ENCODE results near the gene FNDC3A. TPM values are rescaled to one million over a fixed set of nuclear protein-coding genes. Genes with fewer than 3 reads are reported as not detected.

The FNDC3A gene
- total RNA-seq, 2 donors from 2014 or later, result 38.9 to 58.2 TPM

DNA sequence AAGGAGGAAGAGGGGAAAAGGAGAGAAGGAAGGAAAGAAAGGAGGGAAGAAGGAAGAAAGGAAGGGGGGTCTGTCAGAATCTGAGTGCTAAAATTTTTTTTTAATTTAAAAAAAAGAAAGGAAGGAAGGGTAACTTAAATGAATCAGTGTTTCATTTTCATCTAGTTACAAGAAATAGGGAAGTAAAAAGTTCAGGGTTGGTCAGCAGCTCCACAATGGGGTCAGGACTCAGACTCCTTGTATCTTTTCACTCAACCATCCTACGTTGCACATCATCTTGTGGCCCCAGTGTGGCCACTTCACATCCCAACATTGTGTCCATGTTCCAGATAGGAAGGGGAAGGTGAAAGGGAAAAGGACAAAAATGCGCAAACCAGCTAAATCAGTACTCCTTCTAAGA, 14.3 kb upstream of the FNDC3A start:
- no peaks in the 10 kb centered on the region for H3K36me3 ChIP-seq
- intact Hi-C loops (cut with DNase I), result no loop called here
- no peak for DNase-seq (ENCODE audit: low spot score)
- no peaks in the 10 kb centered on the region for H3K4me1 ChIP-seq (replicated peaks)
- no peak overlapping the region for H3K27ac ChIP-seq
- H3K27me3 ChIP-seq (replicated peaks; ENCODE audit: insufficient read depth), result no peaks in the 10 kb centered on the region
- TF ChIP-seq POLR2AphosphoS5 (IDR thresholded peaks at IDR 0.05), result no peak
- TF ChIP-seq POLR2A (IDR thresholded peaks at IDR 0.05), result no peak
- TF ChIP-seq, protein P1, sequence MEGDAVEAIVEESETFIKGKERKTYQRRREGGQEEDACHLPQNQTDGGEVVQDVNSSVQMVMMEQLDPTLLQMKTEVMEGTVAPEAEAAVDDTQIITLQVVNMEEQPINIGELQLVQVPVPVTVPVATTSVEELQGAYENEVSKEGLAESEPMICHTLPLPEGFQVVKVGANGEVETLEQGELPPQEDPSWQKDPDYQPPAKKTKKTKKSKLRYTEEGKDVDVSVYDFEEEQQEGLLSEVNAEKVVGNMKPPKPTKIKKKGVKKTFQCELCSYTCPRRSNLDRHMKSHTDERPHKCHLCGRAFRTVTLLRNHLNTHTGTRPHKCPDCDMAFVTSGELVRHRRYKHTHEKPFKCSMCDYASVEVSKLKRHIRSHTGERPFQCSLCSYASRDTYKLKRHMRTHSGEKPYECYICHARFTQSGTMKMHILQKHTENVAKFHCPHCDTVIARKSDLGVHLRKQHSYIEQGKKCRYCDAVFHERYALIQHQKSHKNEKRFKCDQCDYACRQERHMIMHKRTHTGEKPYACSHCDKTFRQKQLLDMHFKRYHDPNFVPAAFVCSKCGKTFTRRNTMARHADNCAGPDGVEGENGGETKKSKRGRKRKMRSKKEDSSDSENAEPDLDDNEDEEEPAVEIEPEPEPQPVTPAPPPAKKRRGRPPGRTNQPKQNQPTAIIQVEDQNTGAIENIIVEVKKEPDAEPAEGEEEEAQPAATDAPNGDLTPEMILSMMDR (IDR thresholded peaks at IDR 0.05), result no peak
- no peak overlapping the region for H3K4me3 ChIP-seq
- no CpG with 5 or more reads among the region's 2 CpGs for WGBS
- H3K9me3 ChIP-seq, result no peaks in the 10 kb centered on the region

DNA sequence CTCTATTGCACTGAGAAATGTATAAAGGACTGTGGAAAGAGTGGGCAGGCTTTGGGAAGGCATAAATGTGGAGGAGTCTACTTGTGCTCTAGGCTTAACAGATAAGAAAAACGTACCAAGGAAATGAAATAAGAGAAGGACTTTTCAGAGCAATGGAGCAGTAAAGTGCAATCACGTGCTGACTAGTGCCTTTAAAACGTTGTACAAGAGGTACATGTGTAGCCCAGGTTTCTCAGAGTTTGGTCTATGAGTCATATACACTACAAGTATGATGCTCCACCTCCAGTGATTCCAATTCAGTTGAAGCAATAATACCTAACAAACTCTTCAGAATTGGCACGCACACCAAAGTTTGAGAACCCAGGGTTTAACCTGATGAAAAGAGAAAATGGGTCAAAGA, 13.4 kb upstream of the FNDC3A start:
- intact Hi-C loops (cut with DNase I), result no loop called here
- Histone ChIP-seq H3K4me1 (replicated peaks) (no peaks in the 10 kb centered on the region), H3K27ac (no peak overlapping the region), H3K4me3 (no peak overlapping the region), H3K9me3 (no peaks in the 10 kb centered on the region), H3K27me3 (replicated peaks; ENCODE audit: insufficient read depth) (no peaks in the 10 kb centered on the region), H3K36me3 (no peaks in the 10 kb centered on the region)
- 96% methylated on average over 1 of the region's 4 CpGs for WGBS
- TF ChIP-seq, protein P1 (IDR thresholded peaks at IDR 0.05), result no peak
- TF ChIP-seq POLR2AphosphoS5 (IDR thresholded peaks at IDR 0.05) (no peak), POLR2A (IDR thresholded peaks at IDR 0.05) (no peak)
- no peak for DNase-seq (ENCODE audit: low spot score)

DNA sequence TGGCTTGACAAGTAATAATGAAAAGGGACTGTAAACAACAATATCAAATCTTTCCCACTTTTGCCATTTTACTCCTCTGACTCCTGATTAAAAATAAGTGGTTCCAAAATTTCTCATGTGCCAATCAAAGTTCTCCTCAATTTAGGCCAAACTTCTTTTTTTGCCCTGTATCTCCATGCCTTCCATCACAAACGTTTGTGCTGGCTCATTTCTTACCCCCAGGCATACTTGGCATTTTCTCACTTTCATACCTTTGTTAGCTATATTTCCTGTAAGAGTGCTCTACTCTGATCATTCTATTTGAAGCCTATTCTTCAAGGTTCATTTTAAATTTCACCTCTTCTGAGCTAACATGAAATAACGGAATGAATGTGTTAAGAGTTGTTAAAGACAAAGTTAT, 10.0 kb upstream of the FNDC3A start:
- H3K27me3 ChIP-seq (replicated peaks; ENCODE audit: insufficient read depth), result no peaks in the 10 kb centered on the region
- H3K9me3 ChIP-seq, result no peaks in the 10 kb centered on the region
- H3K4me1 ChIP-seq (replicated peaks), result no peaks in the 10 kb centered on the region
- WGBS, result 60% methylated on average over 2 of the region's 2 CpGs
- DNase-seq (ENCODE audit: low spot score), result no peak
- intact Hi-C loops (cut with DNase I), result no loop called here
- no peak overlapping the region for H3K27ac ChIP-seq
- no peaks in the 10 kb centered on the region for H3K36me3 ChIP-seq
- TF ChIP-seq POLR2AphosphoS5 (IDR thresholded peaks at IDR 0.05) (no peak), POLR2A (IDR thresholded peaks at IDR 0.05) (no peak)
- TF ChIP-seq, protein P1 (IDR thresholded peaks at IDR 0.05), result no peak
- H3K4me3 ChIP-seq, result no peak overlapping the region

DNA sequence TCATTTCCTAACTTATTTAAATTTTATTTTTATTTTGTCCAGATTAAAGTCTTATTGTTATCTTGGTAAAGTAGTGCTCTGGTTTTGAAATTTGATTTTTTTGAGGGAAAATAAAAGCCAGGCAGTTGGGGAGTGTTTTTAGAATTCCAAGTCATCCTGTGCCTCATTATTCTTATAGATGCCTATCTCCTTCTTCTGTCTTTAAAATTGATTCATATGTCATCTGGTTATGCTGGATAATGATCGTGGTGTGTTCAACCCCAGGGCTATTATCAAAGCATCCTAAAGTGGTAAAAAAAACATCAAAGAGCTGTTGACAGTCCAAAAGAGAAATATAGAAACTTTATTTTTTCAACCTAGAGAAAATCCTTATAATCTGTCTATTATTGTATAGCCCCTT, 6.0 kb upstream of the FNDC3A start:
- intact Hi-C loops (cut with DNase I), result no loop called here
- TF ChIP-seq, protein P1 (IDR thresholded peaks at IDR 0.05), result no peak
- TF ChIP-seq POLR2AphosphoS5 (IDR thresholded peaks at IDR 0.05), result no peak
- no peak for TF ChIP-seq POLR2A (IDR thresholded peaks at IDR 0.05)
- Histone ChIP-seq H3K27me3 (replicated peaks; ENCODE audit: insufficient read depth) (no peaks in the 10 kb centered on the region), H3K36me3 (no peaks in the 10 kb centered on the region), H3K4me3 (no peak overlapping the region), H3K4me1 (replicated peaks) (no peaks in the 10 kb centered on the region), H3K9me3 (no peaks in the 10 kb centered on the region), H3K27ac (no peak overlapping the region)
- DNase-seq (ENCODE audit: low spot score), result no peak
- 43% methylated on average over 1 of the region's 1 CpG for WGBS

DNA sequence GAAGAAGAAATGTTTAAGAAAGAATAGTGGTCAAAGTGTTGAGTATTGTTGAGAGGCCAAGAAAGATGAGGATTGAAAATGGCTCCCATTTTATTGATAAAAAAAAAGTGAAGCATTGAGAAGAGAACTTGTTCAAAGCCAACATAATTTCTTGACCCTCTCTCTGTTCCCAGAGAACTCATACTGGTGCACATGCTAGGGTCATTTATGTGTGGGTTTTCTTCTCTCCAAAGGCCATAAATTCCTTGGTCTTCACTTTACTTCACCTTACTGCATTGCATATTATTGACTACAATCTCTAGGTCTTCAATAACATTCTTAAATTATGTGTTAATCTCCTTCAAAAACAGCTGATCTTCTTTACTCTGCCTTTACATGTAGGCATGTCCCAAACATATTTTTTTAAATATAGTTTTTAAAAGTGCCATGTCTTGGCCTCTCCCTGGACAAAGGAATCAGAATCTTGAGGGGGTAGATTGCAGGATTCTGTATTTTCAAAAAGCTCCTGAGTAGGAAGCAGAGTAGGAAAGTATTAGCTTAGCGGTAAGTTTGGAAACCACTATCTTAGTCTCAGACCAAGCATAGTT, 1.8 kb upstream of the FNDC3A start:
- TF ChIP-seq POLR2AphosphoS5 (IDR thresholded peaks at IDR 0.05) (no peak), POLR2A (IDR thresholded peaks at IDR 0.05) (no peak)
- TF ChIP-seq, protein P1 (IDR thresholded peaks at IDR 0.05), result no peak
- Histone ChIP-seq H3K9me3 (no peaks in the 10 kb centered on the region), H3K36me3 (no peaks in the 10 kb centered on the region), H3K27me3 (replicated peaks; ENCODE audit: insufficient read depth) (no peaks in the 10 kb centered on the region), H3K4me1 (replicated peaks) (no peaks in the 10 kb centered on the region), H3K27ac (no peak overlapping the region), H3K4me3 (no peak overlapping the region)
- DNase-seq (ENCODE audit: low spot score), result no peak
- intact Hi-C loops (cut with DNase I), result no loop called here
- 81% methylated on average over 1 of the region's 1 CpG for WGBS

All from prostate gland (tissue), 2 donors.